ENCODE results near the gene CLCNKA.
A peak's percentile ranks its signal among the peaks of the same experiment; 100 is the strongest.
"Not testable (repeated sequence)": the region's sequence is repeated elsewhere in the genome, so short reads cannot be mapped to it uniquely, and the experiment has no call there.

The CLCNKA gene

DNA sequence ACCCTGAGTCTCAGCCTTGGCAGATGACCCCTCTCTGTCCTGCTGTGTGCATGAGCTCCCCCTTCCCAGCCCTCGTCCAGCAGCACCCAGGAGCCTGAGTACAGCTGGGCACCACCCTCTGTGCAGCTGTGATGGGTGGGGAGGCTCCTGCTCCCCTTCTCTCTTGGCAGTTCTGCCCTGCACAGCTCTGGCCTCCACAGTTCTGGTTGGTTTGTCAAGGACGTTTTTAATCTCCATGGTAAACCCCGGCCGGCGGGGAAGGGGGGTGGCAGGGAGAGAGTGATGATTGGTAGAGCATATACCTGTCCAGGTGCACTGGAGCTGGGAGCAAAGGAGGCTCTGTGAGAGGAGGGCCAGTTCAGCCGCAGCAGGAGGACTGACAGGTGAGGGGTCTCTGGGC is at the start of gene CLCNKA:
Gene CLCNKA, plus strand, starts transcription at position 356 of the 400 bp plus-strand sequence. CDS start 584 bp downstream, outside the sequence.
- no peak for DNase-seq

DNA sequence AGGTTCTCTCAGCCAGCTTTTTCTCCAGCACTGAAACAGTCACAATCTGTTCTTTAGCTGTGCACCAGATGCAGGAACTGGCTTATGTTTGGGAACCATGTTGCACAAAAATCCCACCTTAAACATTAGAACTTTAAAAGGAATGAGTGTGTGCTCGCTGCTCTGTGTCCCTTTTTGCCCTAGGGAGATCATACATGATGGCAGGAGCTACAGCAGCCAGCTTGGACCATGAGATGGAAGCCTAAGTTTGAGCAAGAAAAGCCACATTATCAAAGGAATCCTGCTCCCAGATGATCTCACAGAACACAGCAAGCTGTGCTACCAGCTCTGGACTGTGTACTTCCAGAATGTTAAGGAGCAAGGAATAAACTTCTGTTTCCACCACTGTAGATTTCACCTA is 49.4 kb upstream of the CLCNKA start:
- no peak for DNase-seq

- DNase-seq, result no peak
These were observed 48.1 kb upstream of the CLCNKA start for GRCh38 chr1:15973772-15974171.

- DNase-seq, result peak; percentile 42
These were observed 47.0 kb upstream of the CLCNKA start for GRCh38 chr1:15974855-15975254.

DNA sequence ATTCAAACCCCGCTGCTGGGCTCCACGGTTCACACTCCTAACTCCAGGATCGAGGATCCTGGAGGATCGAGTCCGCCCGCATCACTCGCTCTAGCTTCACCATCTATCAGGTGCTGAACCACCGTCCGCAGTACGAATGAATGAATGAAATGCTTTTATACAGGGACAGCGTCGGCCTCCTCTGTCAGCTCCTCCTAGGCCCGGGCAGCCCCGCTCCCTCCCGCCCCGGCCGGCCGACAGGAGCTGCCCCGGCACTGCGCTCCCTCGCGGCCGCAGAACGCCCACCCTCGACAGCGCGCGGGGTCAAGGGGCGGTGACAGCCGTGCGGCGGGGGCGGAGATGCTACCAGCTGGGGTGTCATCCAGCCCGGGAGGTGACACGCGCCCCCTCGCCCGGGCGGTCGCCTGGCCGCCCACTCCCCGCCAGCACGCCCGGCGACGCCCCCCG is 46.5 kb upstream of the CLCNKA start:
- peak; percentile 85 for DNase-seq

DNA sequence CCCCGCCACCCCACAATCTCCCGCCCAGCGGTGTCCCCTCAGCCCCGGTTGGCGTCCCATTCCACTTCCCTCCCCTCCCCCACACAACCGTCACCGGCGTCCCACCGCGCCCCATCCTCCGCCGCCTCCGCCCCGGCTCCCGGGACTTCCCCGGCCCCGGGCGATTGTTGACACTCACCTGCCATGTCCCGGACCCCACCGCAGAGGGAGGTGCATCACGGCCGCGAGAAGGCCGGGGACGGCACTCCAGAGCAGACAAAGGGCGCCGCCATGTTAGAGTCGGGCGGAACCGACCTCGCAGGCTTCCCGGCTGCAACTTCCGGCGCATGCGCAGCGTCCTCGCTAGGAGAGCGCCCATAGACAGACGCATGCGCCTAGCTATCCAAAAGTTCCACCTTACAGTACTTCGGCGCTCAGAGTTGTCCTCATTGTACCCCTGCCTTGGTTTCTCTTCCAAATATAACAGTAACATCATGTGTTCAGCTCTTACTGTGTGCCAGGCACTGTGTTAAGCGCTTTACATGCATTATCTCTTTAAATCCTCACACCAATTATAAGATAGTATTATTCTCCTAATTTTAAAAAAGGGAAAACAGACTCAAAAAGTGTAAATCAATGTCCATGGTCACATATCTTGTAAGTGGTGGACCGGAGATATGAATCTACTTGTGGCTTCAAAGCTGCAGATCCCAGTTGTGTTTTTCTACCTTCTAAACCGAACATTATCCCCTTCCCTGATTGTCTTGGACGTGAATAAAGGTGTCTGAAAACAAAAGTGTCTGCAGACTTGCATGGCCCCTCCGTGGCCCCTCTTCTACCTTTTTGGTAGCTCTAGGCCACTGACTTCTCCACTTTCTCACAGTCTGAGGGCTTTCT is 45.8 kb upstream of the CLCNKA start, which contains the start of gene ZBTB17:
Gene ZBTB17, minus strand, starts transcription at position 297 of the 876 bp plus-strand sequence. CDS start 27,606 bp downstream, outside the sequence.
- peak; percentile 97 for DNase-seq

GRCh38 chr1:15977947-15978346 is 43.9 kb upstream of the CLCNKA start:
- not testable (repeated sequence) for DNase-seq

DNA sequence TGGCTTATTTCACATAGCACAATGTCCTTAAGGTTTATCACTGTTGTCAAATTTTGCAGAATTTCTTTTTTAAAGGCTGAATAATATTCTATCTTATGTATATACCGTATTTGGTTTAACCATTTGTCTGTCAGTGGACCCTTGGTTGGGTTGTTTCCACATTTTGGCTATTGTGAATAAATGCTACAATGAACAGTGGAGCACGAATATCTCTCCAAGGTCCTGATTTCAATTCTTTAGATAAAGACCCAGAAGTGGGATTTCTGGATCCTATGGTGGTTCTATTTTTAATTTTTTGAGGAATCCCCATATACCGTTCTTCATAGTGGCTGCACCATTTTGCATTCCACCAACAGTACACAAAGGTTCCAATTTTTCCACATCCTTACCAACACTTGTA is 40.2 kb upstream of the CLCNKA start:
- no peak for DNase-seq

GRCh38 chr1:15983275-15983674 is 38.6 kb upstream of the CLCNKA start:
- no peak for DNase-seq

- peak; percentile 21 for DNase-seq
These were observed 36.1 kb upstream of the CLCNKA start for GRCh38 chr1:15985611-15986297.

GRCh38 chr1:15988856-15989736 is 32.7 kb upstream of the CLCNKA start:
- no peak for DNase-seq

DNA sequence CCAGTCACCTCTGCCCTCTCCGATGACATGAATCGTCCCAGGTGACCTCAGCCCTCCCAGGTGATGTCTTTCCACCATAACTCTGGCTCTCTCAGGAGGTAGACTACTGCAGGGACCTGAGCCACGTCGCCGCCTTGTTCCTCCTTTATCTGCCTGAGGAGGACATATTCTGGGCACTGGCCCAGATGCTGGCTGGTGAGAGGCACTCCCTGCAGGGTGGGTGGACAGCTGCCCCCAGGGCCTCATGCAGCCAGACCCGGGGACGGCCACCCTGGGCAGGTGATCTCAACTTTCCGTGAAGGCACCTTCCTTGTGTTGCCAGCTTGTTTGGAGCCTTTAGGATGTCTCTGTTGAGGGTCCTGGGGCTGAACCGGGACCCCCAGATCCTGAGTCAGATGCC is 32.1 kb upstream of the CLCNKA start:
- no peak for DNase-seq

- DNase-seq, result no peak
These were observed 30.2 kb upstream of the CLCNKA start for GRCh38 chr1:15991427-15992186.

- no peak for DNase-seq
These were observed 29.7 kb upstream of the CLCNKA start for GRCh38 chr1:15992187-15992553.

- no peak for DNase-seq
These were observed 29.0 kb upstream of the CLCNKA start for GRCh38 chr1:15992582-15993500.

GRCh38 chr1:15993666-15994065 is 28.2 kb upstream of the CLCNKA start:
- no peak for DNase-seq

DNA sequence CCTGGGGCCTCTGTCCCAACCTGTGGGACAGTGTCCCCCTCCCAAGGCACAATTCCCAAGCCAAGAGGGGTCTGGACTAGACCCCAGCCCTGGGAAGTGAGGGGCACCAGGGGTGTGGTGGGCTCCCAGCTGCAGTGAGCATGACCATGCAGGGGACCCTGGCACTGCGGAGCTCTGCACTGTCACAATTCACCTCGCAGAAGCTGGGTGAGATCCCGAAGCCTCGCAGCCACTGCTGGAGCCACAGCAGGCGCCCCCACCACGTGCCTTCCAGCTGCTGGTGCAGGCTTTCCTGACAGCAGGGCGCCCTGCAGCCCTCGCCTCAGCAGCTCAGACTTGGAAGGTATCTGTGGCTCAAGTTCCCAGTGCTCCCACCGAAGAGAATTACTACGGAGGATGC is 27.8 kb upstream of the CLCNKA start:
- no peak for DNase-seq

DNA sequence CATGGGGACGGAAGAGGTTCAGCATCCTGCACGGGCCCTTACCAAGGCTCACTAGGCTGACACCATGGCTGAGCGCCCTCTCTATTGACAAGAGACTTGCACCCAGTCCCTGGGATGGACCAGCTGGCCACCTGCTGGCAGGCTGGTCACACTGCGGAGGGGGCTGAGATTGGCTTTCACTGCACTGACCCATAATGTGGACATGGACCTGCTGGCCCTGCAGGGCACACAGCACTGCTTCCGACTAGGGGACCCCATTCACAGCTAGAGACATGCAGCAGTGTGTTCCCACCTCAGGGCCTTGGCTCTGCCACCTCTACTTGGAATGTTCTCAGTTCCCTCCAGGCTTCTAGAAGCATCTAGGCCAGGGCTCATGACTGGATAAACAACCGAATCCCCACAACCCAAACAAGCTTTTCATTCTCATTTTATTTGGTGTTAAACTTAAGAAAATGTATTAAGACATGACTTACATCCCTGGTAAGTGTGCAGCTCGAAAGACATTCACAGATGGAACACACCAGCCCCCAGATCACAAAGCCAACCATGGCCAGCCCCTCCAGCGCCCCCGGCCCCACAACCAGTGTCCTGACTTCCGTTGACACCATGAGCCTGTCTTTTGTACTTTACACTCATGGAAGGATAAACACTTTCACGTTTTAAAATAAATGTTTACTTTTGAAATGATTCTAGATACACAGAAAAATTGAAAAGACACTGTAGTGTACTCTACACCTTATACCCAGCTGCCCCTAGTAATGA is 27.1 kb upstream of the CLCNKA start:
- DNase-seq, result peak; percentile 65

GRCh38 chr1:15997076-15997585 is 24.7 kb upstream of the CLCNKA start:
- no peak for DNase-seq

Data from stimulated activated CD4-positive, alpha-beta T cell treated with anti-CD3 and anti-CD28 coated beads, Interleukin-15, amount 100 ng/mL, for 24 hours (primary cell).